GM18526 (cell line): ENCODE results near the gene SLC4A1.

Experiments used
- POLR2A ChIP-seq: IDR thresholded peaks from 3 replicates; pipeline ENCODE4 v1.6.1; 2011; ENCODE audit not compliant: insufficient read length; ENCODE audit errors: extremely low read depth

Gene SLC4A1

GRCh38 chr17:44272321-44272951, 4.5 kb upstream of the SLC4A1 start:
- no peak for TF ChIP-seq POLR2A

GRCh38 chr17:44269535-44270240, 1.8 kb upstream of the SLC4A1 start:
- TF ChIP-seq POLR2A, result no peak

- no peak for TF ChIP-seq POLR2A
These were observed 987 bp upstream of the SLC4A1 start for GRCh38 chr17:44268709-44269534.

GRCh38 chr17:44267165-44267455, 825 bp downstream of the SLC4A1 start:
- no peak for TF ChIP-seq POLR2A

GRCh38 chr17:44266402-44267164, 1.4 kb downstream of the SLC4A1 start:
- no peak for TF ChIP-seq POLR2A

GRCh38 chr17:44263345-44263902, 4.5 kb downstream of the SLC4A1 start:
- no peak for TF ChIP-seq POLR2A

- no peak for TF ChIP-seq POLR2A
These were observed 5.2 kb downstream of the SLC4A1 start for GRCh38 chr17:44262654-44263225.

GRCh38 chr17:44260296-44260695, 7.6 kb downstream of the SLC4A1 start:
- TF ChIP-seq POLR2A, result no peak

- TF ChIP-seq POLR2A, result no peak
These were observed 9.1 kb downstream of the SLC4A1 start for GRCh38 chr17:44258811-44259351.

GRCh38 chr17:44257815-44258760, 9.8 kb downstream of the SLC4A1 start:
- no peak for TF ChIP-seq POLR2A

GRCh38 chr17:44256671-44257070, 11.3 kb downstream of the SLC4A1 start:
- no peak for TF ChIP-seq POLR2A

- TF ChIP-seq POLR2A, result no peak
These were observed 12.0 kb downstream of the SLC4A1 start for GRCh38 chr17:44255915-44256314.

GRCh38 chr17:44254361-44255095, 13.4 kb downstream of the SLC4A1 start:
- TF ChIP-seq POLR2A, result no peak
